Fibroblast of pulmonary artery (primary cell): ENCODE measurements around the gene TIMM17A.

ENCODE experiments used
- DNase-seq: peaks from one replicate; pipeline ENCODE4 v3.0.0-alpha.2; 2010; ENCODE audit warnings: low read depth
- H3K4me3 ChIP-seq: replicated peaks from 2 replicates; pipeline ENCODE4 v1.5.1; 2011; ENCODE audit warnings: low read depth, mild to moderate bottlenecking, control low read depth, low read length, moderate library complexity
- TF ChIP-seq, protein P1 (sequence below): IDR thresholded peaks from 2 replicates; pipeline ENCODE4 v1.5.1; 2011; ENCODE audit warnings: mild to moderate bottlenecking, control low read depth, low read length, inconsistent platforms; ENCODE audit errors: missing control alignments

TIMM17A gene

DNA sequence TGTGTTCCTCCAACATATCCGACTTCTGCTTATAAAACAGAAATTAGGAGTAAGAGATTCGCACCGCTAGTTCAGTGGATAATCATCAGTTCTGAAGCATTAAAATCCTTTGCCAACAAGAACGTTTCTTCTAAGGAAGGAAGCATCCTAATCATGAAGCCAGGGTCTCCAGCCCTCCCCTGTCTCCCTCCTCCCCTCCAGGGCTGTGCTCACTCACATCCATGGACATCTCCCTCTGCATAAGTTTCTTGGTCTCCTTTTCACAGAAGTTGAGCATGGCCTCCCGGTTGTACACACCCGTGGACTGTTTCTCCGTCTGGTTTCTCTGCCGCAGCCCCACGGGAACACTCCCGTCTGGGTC lies 9.5 kb upstream of the TIMM17A start:
- H3K4me3 ChIP-seq = peak overlapping the region; percentile 41
- TF ChIP-seq, protein P1, sequence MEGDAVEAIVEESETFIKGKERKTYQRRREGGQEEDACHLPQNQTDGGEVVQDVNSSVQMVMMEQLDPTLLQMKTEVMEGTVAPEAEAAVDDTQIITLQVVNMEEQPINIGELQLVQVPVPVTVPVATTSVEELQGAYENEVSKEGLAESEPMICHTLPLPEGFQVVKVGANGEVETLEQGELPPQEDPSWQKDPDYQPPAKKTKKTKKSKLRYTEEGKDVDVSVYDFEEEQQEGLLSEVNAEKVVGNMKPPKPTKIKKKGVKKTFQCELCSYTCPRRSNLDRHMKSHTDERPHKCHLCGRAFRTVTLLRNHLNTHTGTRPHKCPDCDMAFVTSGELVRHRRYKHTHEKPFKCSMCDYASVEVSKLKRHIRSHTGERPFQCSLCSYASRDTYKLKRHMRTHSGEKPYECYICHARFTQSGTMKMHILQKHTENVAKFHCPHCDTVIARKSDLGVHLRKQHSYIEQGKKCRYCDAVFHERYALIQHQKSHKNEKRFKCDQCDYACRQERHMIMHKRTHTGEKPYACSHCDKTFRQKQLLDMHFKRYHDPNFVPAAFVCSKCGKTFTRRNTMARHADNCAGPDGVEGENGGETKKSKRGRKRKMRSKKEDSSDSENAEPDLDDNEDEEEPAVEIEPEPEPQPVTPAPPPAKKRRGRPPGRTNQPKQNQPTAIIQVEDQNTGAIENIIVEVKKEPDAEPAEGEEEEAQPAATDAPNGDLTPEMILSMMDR = no peak
- no peak for DNase-seq

DNA sequence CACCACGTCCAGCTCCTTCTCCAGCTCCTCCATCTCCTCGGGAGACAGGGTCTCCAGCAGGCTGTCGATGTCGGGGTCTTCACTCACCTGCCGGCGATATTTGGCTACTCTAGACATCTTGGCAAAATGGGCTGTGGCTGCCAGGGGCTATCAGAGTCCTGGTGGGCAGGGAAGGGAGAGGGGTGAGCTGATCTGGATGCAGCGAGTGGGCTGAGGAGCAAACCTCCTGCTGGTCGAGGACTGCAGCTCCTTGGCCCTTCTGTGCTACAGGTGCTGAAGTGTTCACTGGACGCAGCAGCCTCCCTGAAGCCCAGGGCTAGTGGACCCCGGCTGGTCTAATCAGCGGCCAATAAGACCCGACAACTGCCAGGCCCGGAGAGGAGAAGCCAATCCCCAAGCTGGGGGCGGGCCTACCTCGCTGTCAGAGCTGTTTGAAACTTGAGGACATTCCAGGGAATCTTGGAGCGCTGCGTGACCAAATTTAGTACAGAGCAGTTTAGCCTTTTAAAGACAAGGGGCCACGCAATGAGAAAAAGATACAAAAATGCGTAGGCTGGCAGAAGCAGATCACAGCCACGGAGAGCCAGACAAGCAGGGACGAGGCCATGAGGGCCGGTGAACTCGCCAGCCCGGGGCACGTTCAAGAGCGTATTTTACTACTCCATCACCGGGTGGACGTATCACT lies 8.9 kb upstream of the TIMM17A start, which contains the start of gene LMOD1:
LMOD1 (minus strand) TSS at position 325 of the 685 bp plus-strand sequence; CDS start at position 117, 208 bp downstream.
- peak within 1 kb of the TSS; percentile 41 for H3K4me3 ChIP-seq
- TF ChIP-seq, protein P1 = no peak
- peak; percentile 88 for DNase-seq

DNA sequence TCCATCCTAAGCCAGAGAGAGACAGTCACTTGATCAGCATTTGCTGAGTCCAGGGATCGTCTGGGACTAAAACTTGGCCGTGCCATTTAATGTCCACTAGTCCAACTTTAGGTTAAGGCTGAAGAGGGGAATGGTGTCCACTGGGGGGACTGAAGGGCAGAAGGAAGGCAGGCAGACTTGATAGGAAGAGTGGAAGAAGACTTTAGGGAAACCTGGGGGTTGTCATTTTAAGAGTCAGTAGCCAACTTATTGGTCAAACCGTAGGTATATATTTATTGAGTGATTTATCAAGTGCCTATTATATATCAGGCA lies 7.7 kb upstream of the TIMM17A start:
- no peak overlapping the region for H3K4me3 ChIP-seq
- no peak for DNase-seq
- TF ChIP-seq, protein P1 = no peak

DNA sequence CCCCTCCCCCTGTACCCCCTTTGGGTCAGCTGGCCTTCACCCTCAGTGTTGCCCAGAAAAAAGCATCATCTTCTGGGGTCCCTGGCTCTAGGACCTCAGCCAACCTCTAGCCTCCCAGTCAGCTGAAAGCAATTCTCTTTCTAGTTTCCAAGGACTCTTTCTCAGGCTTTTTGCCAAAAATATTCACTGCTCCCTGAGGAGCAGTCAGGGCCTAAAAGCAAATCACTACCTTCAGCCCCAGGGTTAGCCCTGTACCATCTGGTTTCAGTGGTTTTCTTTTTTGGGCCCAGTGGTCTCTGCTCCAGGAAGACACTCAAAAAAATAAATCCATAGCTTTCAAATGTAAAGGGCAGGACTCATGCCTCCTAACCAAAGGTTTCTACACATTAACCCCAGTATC lies 5.8 kb upstream of the TIMM17A start:
- no peak overlapping the region for H3K4me3 ChIP-seq
- no peak for DNase-seq
- TF ChIP-seq, protein P1 = no peak

DNA sequence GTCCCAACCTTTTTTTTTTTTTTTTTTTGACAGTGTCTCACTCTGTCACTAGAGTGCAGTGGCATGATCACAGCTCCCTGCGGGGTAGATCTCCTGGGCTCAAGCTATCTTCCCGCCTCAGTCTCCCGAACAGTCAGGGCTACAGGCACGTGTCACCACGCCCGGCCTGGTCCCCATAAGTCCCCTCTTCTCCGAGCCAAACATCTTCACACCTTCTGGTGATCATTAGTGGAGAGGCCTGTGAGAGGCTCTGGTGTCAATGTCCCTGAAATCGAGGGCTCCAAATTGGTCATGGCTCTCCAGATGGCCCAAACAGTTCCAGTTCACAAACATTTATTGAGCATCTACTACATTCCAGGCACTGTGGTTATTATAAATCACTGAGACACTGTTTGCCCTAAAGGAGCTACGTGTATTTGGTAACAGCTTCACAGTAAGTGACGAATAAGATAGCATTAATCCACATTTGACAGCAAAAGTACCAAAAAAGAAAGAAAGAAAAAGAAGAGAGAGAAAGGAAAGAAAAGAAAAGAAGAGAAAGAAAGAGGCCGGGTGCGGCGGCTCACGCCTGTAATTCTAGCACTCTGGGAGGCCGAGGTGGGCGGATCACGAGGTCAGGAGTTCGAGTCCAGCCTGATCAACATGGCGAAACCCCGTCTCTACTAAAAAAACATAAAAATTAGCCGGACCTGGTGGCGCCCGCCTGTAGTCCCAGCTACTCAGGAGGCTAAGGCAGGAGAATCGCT lies 867 bp upstream of the TIMM17A start:
- TF ChIP-seq, protein P1 = no peak
- DNase-seq = no peak
- H3K4me3 ChIP-seq = peak overlapping the region; percentile 85

DNA sequence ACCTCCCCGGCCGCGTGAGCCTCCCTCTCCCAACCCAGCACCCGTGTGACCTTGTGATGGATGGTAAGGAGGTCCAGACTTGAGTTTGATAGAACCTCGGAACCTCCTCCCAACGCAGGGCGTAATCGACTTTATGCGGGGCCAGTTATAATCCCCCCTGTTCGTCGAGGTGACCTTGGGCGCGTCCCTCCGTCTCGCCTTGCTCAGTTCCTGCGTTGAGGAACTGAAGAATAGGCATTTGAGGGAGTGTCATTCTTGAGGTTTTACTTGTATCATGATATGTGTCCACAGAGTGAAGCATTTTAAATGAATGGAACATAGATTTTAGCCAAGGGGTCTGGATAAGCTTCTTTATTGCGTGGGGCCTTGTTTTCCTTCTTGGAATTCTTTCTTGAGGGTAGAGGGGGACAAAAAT lies 433 bp downstream of the TIMM17A start:
- H3K4me3 ChIP-seq = peak overlapping the region; percentile 85
- TF ChIP-seq, protein P1 = no peak
- DNase-seq = no peak
